ENCODE data around the gene RUSC1.

DNA sequence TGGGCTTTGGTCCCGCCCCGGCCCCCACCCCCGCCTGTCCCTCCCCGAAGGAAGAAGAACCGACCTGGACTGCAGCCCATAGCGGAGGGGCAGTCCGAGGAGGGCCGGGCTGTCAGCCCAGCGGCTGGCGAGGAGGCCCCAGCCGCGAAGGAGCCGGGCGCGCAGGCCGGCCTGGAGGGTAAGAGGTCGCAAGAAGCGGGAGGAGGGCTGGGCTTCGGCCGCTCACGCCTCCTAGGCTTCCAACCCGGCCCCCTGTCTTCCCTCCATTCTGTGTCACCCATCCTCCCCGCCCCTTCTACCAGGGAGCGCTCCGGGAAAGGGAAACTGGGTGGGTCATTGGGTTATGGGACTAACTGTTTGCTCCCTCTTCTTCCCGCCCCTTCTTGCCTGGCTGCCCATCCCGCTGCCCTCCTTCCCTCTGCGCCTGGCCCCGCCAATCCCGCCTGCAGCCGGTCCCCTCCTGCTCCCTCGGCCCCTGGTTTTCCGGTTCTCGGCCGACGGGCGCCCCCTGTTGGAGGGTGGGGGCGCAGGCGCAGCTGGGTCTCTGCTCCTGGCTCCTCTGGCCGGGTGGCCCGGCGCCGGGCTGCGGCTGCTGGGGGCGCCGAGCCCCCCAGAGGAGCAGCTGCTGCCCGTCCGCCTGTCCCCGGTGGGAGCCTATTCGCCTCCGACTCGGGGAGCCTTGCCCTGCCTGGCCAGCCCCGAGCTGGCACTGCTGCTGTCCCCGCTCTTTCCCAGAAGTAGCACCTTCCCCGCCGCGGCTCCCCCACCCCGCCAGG lies 2.4 kb downstream of the RUSC1 start:
- TF ChIP-seq MXI1 (IDR thresholded peaks at IDR 0.05; ENCODE audit: low read depth, low read length) (no peak; the same call in 1 of the 2 replicates), EZH2phosphoT487 (IDR thresholded peaks at IDR 0.05; ENCODE audit: borderline replicate concordance, low read depth) (no peak), TCF12 (IDR thresholded peaks at IDR 0.05) (no peak), RCOR1 (IDR thresholded peaks at IDR 0.05; ENCODE audit: low read length) (no peak), EP300 (IDR thresholded peaks at IDR 0.05; ENCODE audit: borderline replicate concordance in 1 of 2, low read depth in 1 of 2, low read length in 1 of 2) (0 out of 4 replicates have a peak, but pooled peaks of 1 of the 2 experiments have one; percentile 21), RXRA (IDR thresholded peaks at IDR 0.05; ENCODE audit: borderline replicate concordance, low read depth) (peak; percentile 25; the same call in 1 of the 2 replicates)
- TF ChIP-seq, protein P1, sequence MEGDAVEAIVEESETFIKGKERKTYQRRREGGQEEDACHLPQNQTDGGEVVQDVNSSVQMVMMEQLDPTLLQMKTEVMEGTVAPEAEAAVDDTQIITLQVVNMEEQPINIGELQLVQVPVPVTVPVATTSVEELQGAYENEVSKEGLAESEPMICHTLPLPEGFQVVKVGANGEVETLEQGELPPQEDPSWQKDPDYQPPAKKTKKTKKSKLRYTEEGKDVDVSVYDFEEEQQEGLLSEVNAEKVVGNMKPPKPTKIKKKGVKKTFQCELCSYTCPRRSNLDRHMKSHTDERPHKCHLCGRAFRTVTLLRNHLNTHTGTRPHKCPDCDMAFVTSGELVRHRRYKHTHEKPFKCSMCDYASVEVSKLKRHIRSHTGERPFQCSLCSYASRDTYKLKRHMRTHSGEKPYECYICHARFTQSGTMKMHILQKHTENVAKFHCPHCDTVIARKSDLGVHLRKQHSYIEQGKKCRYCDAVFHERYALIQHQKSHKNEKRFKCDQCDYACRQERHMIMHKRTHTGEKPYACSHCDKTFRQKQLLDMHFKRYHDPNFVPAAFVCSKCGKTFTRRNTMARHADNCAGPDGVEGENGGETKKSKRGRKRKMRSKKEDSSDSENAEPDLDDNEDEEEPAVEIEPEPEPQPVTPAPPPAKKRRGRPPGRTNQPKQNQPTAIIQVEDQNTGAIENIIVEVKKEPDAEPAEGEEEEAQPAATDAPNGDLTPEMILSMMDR (IDR thresholded peaks at IDR 0.05) = peak; percentile 82

All from SK-N-SH (cell line).